T-helper 2 cell treated with Interferon-gamma antibody and Interleukin-4, amounts not matched to agents 100 ng/mL and 5 ng/mL, for 36 hours (primary cell): ENCODE data around the gene ANGPT4. TPM values are rescaled to one million over a fixed set of nuclear protein-coding genes. Genes with fewer than 3 reads are reported as not detected.
"Not testable (repeated sequence)": the region's sequence is repeated elsewhere in the genome, so short reads cannot be mapped to it uniquely, and the experiment has no call there.

Experiments used
- intact Hi-C: fragments of 100-400 bp; cut with micrococcal nuclease; formaldehyde crosslinking; loops from one replicate; pipeline ENCODE4 v1.15.1; 2023
- total RNA-seq: library from RNA; stranded (reverse); gene quantifications from 2 replicates; pipeline ENCODE4 v1.2.3, GENCODE V29; 2022

The ANGPT4 gene
- total RNA-seq, 1 donor from 2014 or later = not detected

GRCh38 chr20:830011-830521, 86.1 kb downstream of the ANGPT4 start:
- intact Hi-C loops = loop anchor here (10.0 kb wide), 2 partner anchors 425 to 1275 kb away; partner anchors contain the start of genes RBCK1 and STK35

- intact Hi-C loops = no loop called here
These were observed 86.6 kb downstream of the ANGPT4 start for GRCh38 chr20:829551-829950.

GRCh38 chr20:828987-829386, 87.1 kb downstream of the ANGPT4 start:
- intact Hi-C loops = no loop called here

GRCh38 chr20:827981-828380, 88.2 kb downstream of the ANGPT4 start:
- intact Hi-C loops = not testable (repeated sequence)

- intact Hi-C loops = no loop called here
These were observed 89.3 kb downstream of the ANGPT4 start for GRCh38 chr20:826695-827323.

GRCh38 chr20:825710-826421, 90.3 kb downstream of the ANGPT4 start:
- intact Hi-C loops = no loop called here

- intact Hi-C loops = no loop called here
These were observed 91.2 kb downstream of the ANGPT4 start for GRCh38 chr20:824916-825315.

- intact Hi-C loops = no loop called here
These were observed 91.6 kb downstream of the ANGPT4 start for GRCh38 chr20:824490-824889.

- intact Hi-C loops = no loop called here
These were observed 92.6 kb downstream of the ANGPT4 start for GRCh38 chr20:823574-823902.

- intact Hi-C loops = no loop called here
These were observed 93.2 kb downstream of the ANGPT4 start for GRCh38 chr20:822651-823573.

- intact Hi-C loops = no loop called here
These were observed 94.4 kb downstream of the ANGPT4 start for GRCh38 chr20:821731-822065.

- intact Hi-C loops = no loop called here
These were observed 94.9 kb downstream of the ANGPT4 start for GRCh38 chr20:821046-821730.

GRCh38 chr20:820323-820953, 95.7 kb downstream of the ANGPT4 start:
- intact Hi-C loops = no loop called here

Other genes starting within 250 kb of the ANGPT4 start
- gene SCRT2, start 240.5 kb downstream of the ANGPT4 start, total RNA-seq = not detected in 2 replicates
- gene SLC52A3, start 147.8 kb downstream of the ANGPT4 start, total RNA-seq = not detected in 2 replicates
- gene FAM110A, start 82.6 kb downstream of the ANGPT4 start, total RNA-seq = 19.1 and 19.4 TPM in 2 replicates
- not detected in 2 replicates for gene RSPO4, start 86.0 kb upstream of the ANGPT4 start, total RNA-seq
- 152 and 161 TPM in 2 replicates for gene PSMF1, start 202.3 kb upstream of the ANGPT4 start, total RNA-seq